HG02678 (cell line): Measurements from ENCODE around the gene PPRC1.

Experiments
- ATAC-seq: cut with Tn5 transposase; IDR thresholded peaks from one replicate; pipeline ENCODE4 v1.9.1; 2021; ENCODE audit warnings: mild to moderate bottlenecking, moderate library complexity; ENCODE audit not compliant: unreplicated experiment

Gene PPRC1, protein sequence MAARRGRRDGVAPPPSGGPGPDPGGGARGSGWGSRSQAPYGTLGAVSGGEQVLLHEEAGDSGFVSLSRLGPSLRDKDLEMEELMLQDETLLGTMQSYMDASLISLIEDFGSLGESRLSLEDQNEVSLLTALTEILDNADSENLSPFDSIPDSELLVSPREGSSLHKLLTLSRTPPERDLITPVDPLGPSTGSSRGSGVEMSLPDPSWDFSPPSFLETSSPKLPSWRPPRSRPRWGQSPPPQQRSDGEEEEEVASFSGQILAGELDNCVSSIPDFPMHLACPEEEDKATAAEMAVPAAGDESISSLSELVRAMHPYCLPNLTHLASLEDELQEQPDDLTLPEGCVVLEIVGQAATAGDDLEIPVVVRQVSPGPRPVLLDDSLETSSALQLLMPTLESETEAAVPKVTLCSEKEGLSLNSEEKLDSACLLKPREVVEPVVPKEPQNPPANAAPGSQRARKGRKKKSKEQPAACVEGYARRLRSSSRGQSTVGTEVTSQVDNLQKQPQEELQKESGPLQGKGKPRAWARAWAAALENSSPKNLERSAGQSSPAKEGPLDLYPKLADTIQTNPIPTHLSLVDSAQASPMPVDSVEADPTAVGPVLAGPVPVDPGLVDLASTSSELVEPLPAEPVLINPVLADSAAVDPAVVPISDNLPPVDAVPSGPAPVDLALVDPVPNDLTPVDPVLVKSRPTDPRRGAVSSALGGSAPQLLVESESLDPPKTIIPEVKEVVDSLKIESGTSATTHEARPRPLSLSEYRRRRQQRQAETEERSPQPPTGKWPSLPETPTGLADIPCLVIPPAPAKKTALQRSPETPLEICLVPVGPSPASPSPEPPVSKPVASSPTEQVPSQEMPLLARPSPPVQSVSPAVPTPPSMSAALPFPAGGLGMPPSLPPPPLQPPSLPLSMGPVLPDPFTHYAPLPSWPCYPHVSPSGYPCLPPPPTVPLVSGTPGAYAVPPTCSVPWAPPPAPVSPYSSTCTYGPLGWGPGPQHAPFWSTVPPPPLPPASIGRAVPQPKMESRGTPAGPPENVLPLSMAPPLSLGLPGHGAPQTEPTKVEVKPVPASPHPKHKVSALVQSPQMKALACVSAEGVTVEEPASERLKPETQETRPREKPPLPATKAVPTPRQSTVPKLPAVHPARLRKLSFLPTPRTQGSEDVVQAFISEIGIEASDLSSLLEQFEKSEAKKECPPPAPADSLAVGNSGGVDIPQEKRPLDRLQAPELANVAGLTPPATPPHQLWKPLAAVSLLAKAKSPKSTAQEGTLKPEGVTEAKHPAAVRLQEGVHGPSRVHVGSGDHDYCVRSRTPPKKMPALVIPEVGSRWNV (N-terminal part only)

GRCh38 chr10:102132563-102133372, at the start of gene PPRC1:
PPRC1 (plus strand) TSS chr10:102133040; CDS start chr10:102133069, 29 bp downstream.
- peak; percentile 88 for ATAC-seq

- ATAC-seq, result no peak
Measured at GRCh38 chr10:102083541-102083940, 49.3 kb upstream of the PPRC1 start.

GRCh38 chr10:102085336-102085735, 47.5 kb upstream of the PPRC1 start:
- ATAC-seq, result no peak

- ATAC-seq, result no peak
Measured at GRCh38 chr10:102086196-102086595, 46.6 kb upstream of the PPRC1 start.

DNA sequence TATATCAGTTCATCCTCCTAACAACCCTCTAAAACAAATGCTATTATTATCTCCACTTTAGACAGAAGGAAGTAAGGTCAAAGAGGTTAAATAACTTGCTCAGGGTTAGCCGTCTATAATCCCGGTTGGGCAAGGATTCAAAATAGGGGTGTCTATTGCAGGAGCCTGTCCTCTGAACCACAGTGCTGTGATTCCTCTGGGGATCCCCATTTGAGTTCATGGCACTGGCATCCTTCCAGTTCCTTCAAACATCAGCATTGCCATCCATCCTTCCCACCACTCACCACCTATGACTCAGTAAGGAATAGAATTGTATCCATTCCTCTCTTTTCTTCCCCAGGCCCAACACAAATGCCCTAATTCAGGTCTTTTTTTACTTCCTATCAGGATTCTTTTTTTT, 42.1 kb upstream of the PPRC1 start:
- no peak for ATAC-seq

- ATAC-seq, result no peak
Measured at GRCh38 chr10:102096449-102096848, 36.4 kb upstream of the PPRC1 start.

DNA sequence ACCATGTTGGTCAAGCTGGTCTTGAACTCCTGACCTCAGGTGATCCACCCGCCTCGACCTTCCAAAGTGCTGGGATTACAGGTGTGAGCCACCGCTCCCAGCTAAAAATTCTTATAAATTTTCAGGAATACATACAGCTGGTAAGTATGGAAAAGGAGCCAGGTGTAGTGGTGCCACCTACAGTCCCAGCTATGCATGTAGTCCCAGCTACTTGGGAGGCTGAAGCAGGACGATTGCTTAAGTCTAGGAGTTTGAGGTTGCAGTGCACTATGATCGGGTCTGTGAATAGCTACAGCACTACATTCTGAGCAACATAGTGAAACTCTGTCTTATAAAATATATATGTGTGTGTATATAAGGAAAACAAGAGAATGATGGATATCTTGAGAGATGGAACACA, 31.7 kb upstream of the PPRC1 start:
- no peak for ATAC-seq

- ATAC-seq, result no peak
Measured at GRCh38 chr10:102102421-102102820, 30.4 kb upstream of the PPRC1 start.

- ATAC-seq, result no peak
Measured at GRCh38 chr10:102106998-102107397, 25.8 kb upstream of the PPRC1 start.

DNA sequence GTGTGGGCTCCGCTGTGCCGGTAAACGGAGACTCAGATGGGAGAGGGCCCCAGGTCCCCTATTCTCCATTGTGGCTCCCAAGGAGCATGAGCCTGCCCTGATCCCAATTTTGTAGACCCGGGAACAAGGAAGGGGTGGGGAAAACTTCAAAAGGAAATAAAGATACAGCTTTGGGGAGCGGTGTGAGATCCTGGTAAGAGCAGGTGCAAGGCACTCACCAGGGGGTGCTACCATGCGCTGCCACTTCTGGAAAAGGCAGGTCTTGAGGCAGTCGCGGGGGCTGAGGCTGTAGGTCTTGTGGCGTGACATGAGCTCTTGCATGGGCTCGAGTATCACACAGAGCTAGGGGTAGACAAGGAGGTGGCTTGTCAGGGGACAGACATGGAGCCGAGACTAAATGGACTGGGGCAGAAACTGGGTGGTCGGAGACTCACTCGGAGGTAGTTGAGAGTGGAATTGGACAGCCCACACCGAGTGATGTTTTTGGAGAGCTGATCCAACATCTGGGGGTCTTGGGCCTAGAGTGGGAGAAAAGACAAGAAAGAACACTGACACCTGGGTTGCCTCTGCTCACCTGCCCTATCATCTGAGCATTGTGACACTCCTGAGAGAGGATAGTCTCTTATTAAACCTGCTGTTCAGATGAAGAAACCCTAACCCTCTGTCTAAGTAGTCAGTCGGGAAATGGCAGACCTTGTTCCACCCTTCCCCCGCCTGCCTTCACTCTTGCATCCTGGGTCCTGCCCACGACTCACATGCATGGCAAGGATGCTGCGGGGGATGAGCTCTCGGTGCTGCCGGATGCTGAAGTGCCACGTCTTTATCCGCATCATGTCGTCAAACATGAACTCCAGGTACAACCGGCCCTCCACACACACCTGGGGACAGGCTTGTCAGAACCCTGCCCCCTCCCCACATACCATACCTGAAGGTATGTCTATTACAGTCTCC, 23.4 kb upstream of the PPRC1 start:
- no peak for ATAC-seq

GRCh38 chr10:102111276-102111675, 21.6 kb upstream of the PPRC1 start:
- ATAC-seq, result no peak

- ATAC-seq, result no peak
Measured at GRCh38 chr10:102112210-102112817, 20.5 kb upstream of the PPRC1 start.

DNA sequence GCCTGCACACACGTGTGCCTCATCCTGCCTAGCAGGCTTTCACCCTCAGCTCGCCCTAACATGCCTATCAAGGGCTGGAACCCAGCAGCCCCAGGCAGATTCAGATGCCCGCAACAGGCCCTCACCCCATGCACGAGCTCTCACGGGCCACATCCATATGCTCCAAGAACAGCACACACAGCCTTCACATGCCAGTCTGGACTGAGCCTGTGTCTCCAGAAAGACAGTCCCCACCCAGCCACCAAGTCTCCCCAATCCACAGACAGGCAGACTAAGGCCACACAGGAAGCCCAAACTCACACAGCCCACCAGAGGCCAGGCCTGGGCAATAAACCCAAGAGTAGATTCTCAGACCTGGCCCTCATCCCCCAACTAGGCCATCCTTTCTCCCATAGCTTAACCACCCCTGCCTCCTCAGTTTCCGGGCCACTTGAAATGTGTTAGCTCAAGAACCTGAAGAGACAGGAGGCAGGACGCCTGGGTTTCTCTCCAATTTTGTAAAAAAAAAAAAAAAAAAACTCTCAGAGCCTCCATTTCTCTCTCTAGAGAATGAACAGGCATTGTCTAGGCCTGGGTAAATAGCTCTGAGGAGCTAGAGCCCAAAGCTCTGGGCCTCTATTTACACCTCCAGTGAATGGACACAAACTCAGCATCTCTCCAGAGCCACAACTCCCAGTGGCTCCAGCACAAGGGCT, 19.4 kb upstream of the PPRC1 start:
- ATAC-seq, result no peak

DNA sequence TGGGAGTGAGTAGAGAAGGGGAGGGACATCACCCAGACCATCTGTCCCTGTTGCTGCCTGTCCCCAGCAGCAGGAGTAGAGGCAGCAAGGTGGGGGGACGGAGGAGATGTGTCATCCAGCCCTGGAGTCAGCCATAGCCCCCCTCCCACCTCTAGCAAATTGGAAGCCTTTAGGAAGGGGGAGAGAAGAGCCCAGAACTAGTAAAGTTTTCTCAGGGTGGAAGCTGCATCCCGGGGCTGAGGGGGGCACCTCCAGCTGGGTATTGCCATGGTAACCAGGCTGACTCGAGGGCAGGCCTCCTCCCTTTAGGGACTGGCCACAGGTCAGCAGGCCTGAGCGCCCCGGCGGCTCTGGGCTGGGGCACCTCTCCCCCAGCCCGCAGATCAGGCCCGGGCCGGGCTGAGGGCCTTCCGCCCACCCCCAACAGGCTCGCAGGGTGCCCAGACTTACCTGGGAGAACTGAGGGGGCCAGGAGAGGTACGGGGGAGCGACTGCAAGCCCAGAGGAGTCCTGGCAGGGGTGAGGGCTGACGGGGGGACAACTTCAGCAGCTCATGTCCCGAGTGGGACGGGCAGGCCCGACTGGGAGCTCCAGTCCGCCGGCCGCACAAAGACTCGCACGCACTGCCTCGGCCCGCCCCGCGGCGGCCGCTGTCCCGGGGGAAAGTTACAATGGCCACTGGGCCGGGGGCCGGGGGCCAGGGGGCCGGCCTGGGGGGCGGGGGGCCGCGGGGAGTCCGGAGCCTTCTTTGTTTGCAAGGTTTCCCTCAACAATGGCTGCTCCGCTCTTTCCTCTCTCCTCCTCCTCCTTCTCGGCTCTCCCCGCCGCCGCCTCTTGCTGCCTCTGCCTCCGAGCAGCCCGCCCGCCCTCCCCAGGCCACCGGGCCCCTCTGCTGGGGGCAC, 18.6 kb upstream of the PPRC1 start:
- ATAC-seq, result peak; percentile 6

DNA sequence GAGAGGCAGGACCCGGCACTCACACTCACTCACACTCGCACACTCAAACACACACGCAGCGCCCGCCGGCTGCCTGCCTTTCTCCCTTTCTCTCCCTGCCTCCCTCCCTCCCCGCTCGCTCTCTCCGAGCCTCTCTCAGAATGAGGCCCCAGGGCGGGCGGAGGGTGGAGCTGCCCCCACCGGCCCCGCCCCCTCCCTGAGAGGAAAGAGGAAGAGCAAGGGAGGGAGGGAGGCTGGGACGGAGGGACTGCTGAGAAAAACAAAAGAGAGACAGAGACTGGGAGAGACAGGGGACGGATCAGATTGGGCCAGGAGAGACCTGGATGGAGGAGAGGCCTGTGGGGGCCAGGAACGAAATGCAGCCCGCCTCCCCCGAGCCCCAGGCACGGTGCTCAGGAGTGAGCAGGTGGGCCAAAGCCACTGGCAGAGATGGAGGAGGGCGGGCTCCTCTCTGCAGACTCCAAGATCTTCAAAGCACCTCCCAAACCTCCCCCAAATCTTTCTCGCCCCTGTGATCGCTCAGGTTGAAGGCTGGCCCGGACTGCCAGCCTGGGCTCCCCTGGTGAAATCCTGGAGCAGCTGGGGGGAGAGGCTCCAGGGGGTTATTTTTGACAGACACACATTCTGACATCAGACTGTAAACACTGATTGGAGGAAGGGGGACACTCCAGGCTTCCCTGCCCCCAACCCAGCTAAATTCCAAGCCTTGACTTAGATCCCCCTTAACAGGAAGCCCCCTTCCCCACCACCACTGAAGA, 17.8 kb upstream of the PPRC1 start:
- peak; percentile 72 for ATAC-seq

DNA sequence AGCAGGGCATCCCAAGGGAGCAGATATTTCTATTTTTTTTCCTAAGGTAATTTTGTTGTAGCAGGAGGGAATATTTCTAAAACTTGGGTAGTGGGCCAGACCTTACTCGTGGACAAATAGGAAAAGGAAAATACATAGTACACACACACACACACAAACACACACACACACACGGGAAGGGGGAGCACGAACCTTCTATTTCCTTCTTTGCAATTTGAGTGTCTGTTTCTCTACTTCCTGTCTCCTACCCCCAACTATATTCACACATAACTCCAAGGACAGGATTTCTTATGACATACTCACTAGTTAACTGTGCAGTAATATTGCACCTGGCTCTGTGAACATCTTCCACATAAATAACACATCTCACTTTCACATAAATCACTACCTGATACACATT, 17.1 kb upstream of the PPRC1 start:
- ATAC-seq, result no peak
